Smooth muscle cell (in vitro differentiated cells): ENCODE data around the gene INF2. TPM values are rescaled to one million over a fixed set of nuclear protein-coding genes. Genes with fewer than 3 reads are reported as not detected.

ENCODE experiments used
- DNase-seq: peaks from one replicate; lab custom pipeline; 2025; ENCODE audit not compliant: unreplicated experiment; lab: John Stamatoyannopoulos, UW
- H2AFZ ChIP-seq: fragments of 200-600 bp; sonication (generic); 2 replicates; pipeline ENCODE4 v1.6.0; 2016; ENCODE audit warnings: antibody characterized with exemption, low read depth, mild to moderate bottlenecking
- H3F3A ChIP-seq: fragments of 200-600 bp; sonication (generic); 2 replicates; pipeline ENCODE4 v1.6.0; 2017; ENCODE audit warnings: antibody characterized with exemption, low read depth
- H3K27ac ChIP-seq: fragments of 200-600 bp; sonication (generic); 2 replicates; pipeline ENCODE4 v1.5.1; 2016; ENCODE audit warnings: low read depth, mild to moderate bottlenecking
- H3K27me3 ChIP-seq: fragments of 200-600 bp; sonication (generic); 2 replicates; pipeline ENCODE4 v1.6.1; 2016; ENCODE audit warnings: low read depth, mild to moderate bottlenecking
- H3K36me3 ChIP-seq: fragments of 200-600 bp; sonication (generic); 2 replicates; pipeline ENCODE4 v1.5.1; 2016; ENCODE audit warnings: low read depth
- H3K4me1 ChIP-seq: fragments of 200-600 bp; sonication (generic); 2 replicates; pipeline ENCODE4 v1.5.1; 2016; ENCODE audit warnings: low read depth
- H3K4me2 ChIP-seq: fragments of 200-600 bp; sonication (generic); 2 replicates; pipeline ENCODE4 v1.6.0; 2016; ENCODE audit warnings: mild to moderate bottlenecking
- H3K4me3 ChIP-seq: fragments of 200-600 bp; sonication (generic); 2 replicates; pipeline ENCODE4 v1.5.1; 2016; ENCODE audit warnings: mild to moderate bottlenecking
- H3K79me2 ChIP-seq: fragments of 200-600 bp; sonication (generic); 2 replicates; pipeline ENCODE4 v1.6.0; 2016; ENCODE audit warnings: low read depth, mild to moderate bottlenecking
- H3K9ac ChIP-seq: fragments of 200-600 bp; sonication (generic); 2 replicates; pipeline ENCODE4 v1.6.0; 2016; ENCODE audit warnings: low read depth
- H3K9me3 ChIP-seq: fragments of 200-600 bp; sonication (generic); replicated peaks from 2 replicates; pipeline ENCODE4 v1.5.1; 2016; ENCODE audit warnings: low read depth
- H4K20me1 ChIP-seq: fragments of 200-600 bp; sonication (generic); 2 replicates; pipeline ENCODE4 v1.6.0; 2016; ENCODE audit warnings: low read depth
- WGBS: methylation state at CpG from one replicate; pipeline ENCODE4 v1.1.7; 2016; ENCODE audit warnings: low lambda C conversion rate; 5-methylcytosine and 5-hydroxymethylcytosine counted together
- polyA plus RNA-seq: library from polyadenylated mRNA; unstranded; fragments of >200 nt; fragmentation: Nextera tagmentation; extraction: Ambion mirVana; gene quantifications from 2 replicates; pipeline ENCODE4 v1.2.1, GENCODE V29; 2016
- total RNA-seq: library from RNA; depleted of rRNA; stranded (reverse); fragments of >200 nt; gene quantifications from 2 replicates; pipeline ENCODE4 v1.2.3, GENCODE V29; 2014
- TF ChIP-seq, protein P1 (sequence below): fragments of 200-600 bp; sonication (generic); IDR thresholded peaks from 2 replicates; pipeline ENCODE4 v1.5.1; 2017; ENCODE audit warnings: borderline replicate concordance, mild to moderate bottlenecking, antibody characterized with exemption; ENCODE audit not compliant: insufficient read depth, poor library complexity, severe bottlenecking

INF2 gene
- total and polyA plus RNA-seq, 2 experiments from 2014 or later, result 19.9 to 29.8 TPM

DNA sequence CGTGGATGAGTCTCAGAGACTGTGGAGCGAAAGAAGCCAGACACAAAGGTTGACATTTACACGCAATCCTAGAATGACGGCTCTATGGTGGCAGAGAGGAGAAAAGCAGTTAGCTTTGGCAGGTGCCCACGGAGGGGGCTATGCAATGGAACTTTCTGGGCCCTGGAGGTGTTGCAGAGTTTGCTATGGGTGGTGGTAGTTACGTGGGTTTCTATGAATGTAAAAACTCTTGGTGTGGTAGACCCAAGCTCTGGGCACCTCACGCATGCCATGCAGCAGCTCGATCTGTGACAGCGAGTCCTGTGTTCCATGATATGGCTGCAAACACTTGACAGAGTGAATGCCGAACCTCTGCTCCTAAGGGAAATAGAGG lies 5.0 kb upstream of the INF2 start:
- no peaks in the 10 kb centered on the region for H3K27me3 ChIP-seq
- no peaks in the 10 kb centered on the region for H3K79me2 ChIP-seq
- H2AFZ ChIP-seq, result no peak overlapping the region
- no peaks in the 10 kb centered on the region for H3K36me3 ChIP-seq
- no peaks in the 10 kb centered on the region for H3K9me3 ChIP-seq
- DNase-seq, result no peak
- no peak overlapping the region for H3K4me2 ChIP-seq
- TF ChIP-seq, protein P1, sequence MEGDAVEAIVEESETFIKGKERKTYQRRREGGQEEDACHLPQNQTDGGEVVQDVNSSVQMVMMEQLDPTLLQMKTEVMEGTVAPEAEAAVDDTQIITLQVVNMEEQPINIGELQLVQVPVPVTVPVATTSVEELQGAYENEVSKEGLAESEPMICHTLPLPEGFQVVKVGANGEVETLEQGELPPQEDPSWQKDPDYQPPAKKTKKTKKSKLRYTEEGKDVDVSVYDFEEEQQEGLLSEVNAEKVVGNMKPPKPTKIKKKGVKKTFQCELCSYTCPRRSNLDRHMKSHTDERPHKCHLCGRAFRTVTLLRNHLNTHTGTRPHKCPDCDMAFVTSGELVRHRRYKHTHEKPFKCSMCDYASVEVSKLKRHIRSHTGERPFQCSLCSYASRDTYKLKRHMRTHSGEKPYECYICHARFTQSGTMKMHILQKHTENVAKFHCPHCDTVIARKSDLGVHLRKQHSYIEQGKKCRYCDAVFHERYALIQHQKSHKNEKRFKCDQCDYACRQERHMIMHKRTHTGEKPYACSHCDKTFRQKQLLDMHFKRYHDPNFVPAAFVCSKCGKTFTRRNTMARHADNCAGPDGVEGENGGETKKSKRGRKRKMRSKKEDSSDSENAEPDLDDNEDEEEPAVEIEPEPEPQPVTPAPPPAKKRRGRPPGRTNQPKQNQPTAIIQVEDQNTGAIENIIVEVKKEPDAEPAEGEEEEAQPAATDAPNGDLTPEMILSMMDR, result no peak
- H3K4me3 ChIP-seq, result no peak overlapping the region
- no peaks in the 10 kb centered on the region for H4K20me1 ChIP-seq
- no peak overlapping the region for H3K9ac ChIP-seq
- peaks cover 41% of the 10 kb centered on the region for H3K4me1 ChIP-seq
- no peak overlapping the region for H3K27ac ChIP-seq
- WGBS, result 96% methylated on average over 10 of the region's 10 CpGs
- H3F3A ChIP-seq, result peaks cover 28% of the 10 kb centered on the region

DNA sequence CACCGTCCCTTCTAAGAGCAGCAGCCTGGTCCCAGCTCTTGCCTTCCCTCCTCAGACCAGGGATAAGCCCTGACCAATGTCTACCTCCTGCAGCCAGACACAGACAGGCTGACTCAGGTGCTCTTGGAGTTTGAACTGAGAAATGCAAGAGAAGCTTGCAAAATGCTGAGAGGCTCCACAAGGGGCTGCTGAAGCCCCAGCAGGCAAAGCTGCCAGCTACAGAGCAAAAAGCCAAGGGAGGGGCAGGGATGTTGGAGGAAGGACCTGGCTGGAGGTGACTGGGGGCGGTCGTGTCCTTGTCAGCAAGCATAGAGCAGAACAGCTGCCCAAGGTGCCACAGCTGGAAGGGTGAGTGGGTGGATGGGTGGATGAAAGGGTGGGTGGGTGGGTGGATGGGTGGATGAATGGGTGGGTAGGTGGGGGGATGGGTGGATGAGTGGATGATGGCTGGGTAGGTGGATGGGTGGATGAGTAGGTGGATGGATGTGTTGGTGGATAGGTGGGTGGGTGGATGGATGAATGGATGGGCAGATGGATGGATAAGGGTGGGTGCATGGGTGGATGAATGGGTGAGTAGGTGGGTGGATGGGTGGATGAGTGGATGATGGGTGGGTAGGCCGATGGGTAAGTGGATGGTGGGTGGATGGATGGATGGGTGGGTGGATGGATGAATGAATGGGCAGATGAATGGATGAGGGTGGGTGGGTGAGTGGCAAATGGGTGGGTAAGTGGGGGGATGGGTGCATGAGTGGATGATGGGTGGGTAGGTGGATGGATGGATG lies 4.0 kb upstream of the INF2 start:
- Histone ChIP-seq H3K4me3 (no peak overlapping the region), H3K4me1 (peaks cover 41% of the 10 kb centered on the region), H3K27ac (no peak overlapping the region), H3K79me2 (peaks cover 9% of the 10 kb centered on the region), H3F3A (peaks cover 28% of the 10 kb centered on the region), H3K9ac (no peak overlapping the region), H3K4me2 (no peak overlapping the region), H3K36me3 (no peaks in the 10 kb centered on the region), H3K27me3 (no peaks in the 10 kb centered on the region), H4K20me1 (peaks cover 4% of the 10 kb centered on the region), H3K9me3 (no peaks in the 10 kb centered on the region), H2AFZ (no peak overlapping the region)
- 88% methylated on average over 3 of the region's 4 CpGs for WGBS
- TF ChIP-seq, protein P1, result no peak
- DNase-seq, result no peak

DNA sequence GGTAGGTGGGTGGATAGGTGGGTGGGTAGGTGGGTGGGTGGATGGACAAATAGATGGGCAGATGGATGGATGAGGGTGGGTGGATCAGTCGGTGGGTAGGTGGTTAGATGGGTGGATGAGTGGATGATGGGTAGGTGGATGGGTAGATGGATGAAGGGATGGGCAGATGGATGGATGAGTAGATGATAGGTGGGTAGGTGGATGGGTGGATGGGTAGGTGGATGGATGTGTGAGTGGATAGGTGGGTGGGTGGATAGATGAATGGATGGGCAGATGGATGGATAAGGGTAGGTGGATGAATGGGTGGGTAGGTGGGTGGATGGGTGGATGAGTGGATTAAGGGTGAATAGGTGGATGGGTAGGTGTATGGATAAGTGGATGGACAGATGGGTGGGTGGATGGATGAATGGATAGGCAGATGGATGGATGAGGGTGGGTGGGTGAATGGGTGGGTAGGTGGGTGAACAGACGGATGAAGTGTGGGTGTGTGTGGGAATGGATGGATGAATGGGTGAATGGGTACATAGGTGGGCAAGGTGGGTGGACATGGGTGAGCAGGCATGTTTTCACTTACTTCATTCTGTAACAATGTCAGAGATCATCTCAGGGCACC lies 3.3 kb upstream of the INF2 start:
- H3K9ac ChIP-seq, result no peak overlapping the region
- H3K27ac ChIP-seq, result no peak overlapping the region
- peaks cover 41% of the 10 kb centered on the region for H3K4me1 ChIP-seq
- H3K79me2 ChIP-seq, result peaks cover 16% of the 10 kb centered on the region
- no peak overlapping the region for H2AFZ ChIP-seq
- H3K36me3 ChIP-seq, result no peaks in the 10 kb centered on the region
- H3K4me2 ChIP-seq, result no peak overlapping the region
- H3K27me3 ChIP-seq, result no peaks in the 10 kb centered on the region
- no peaks in the 10 kb centered on the region for H3K9me3 ChIP-seq
- TF ChIP-seq, protein P1, result no peak
- H4K20me1 ChIP-seq, result peaks cover 11% of the 10 kb centered on the region
- H3K4me3 ChIP-seq, result no peak overlapping the region
- 100% methylated on average over 1 of the region's 2 CpGs for WGBS
- DNase-seq, result no peak
- peaks cover 28% of the 10 kb centered on the region for H3F3A ChIP-seq
